Loucy (cell line): ENCODE results near the gene BCL2L1.

Experiments used
- EZH2phosphoT487 ChIP-seq: fragments of 200-600 bp; IDR thresholded peaks from 2 replicates; pipeline ENCODE4 v1.6.1; 2018; ENCODE audit warnings: antibody characterized with exemption, mild to moderate bottlenecking, moderate library complexity, borderline replicate concordance
- TF ChIP-seq, protein P1 (sequence below): fragments of 200-600 bp; sonication (generic); conservative IDR thresholded peaks from 2 replicates; pipeline ENCODE4 v1.5.1; 2014; ENCODE audit warnings: mild to moderate bottlenecking, antibody characterized with exemption, low read length

DNA sequence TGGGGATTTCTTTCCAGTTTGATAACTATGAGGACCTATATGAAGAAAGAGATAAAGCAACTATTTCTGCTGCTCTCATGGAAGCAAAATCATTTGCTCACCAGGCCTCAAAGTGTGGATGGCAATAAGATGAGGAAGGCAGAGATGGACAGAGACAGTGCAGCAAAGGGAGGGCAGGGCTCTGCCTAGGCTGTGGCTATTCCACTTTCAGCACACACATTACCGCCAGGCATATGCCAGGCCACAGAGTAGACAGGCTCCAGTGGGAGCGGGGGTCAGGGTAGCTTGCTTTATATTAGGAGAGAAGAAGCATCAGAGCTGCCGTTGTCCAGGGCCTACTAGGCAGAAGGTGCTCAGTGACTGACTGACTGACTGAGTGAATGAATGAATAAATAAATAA, 40.9 kb downstream of the BCL2L1 start:
- TF ChIP-seq, protein P1, sequence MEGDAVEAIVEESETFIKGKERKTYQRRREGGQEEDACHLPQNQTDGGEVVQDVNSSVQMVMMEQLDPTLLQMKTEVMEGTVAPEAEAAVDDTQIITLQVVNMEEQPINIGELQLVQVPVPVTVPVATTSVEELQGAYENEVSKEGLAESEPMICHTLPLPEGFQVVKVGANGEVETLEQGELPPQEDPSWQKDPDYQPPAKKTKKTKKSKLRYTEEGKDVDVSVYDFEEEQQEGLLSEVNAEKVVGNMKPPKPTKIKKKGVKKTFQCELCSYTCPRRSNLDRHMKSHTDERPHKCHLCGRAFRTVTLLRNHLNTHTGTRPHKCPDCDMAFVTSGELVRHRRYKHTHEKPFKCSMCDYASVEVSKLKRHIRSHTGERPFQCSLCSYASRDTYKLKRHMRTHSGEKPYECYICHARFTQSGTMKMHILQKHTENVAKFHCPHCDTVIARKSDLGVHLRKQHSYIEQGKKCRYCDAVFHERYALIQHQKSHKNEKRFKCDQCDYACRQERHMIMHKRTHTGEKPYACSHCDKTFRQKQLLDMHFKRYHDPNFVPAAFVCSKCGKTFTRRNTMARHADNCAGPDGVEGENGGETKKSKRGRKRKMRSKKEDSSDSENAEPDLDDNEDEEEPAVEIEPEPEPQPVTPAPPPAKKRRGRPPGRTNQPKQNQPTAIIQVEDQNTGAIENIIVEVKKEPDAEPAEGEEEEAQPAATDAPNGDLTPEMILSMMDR, result no peak
- no peak for TF ChIP-seq EZH2phosphoT487
